ENCODE results near the gene LRBA.
"Not testable (repeated sequence)": the region's sequence is repeated elsewhere in the genome, so short reads cannot be mapped to it uniquely, and the experiment has no call there.

The LRBA gene

GRCh38 chr4:150974252-150974640 lies 40.8 kb downstream of the LRBA start:
- no peak for DNase-seq (ENCODE audit: low spot score)

- DNase-seq (ENCODE audit: low spot score) = peak; percentile 11
Measured at GRCh38 chr4:150973626-150974251, 41.3 kb downstream of the LRBA start.

- DNase-seq (ENCODE audit: low spot score) = no peak
Measured at GRCh38 chr4:150972592-150972991, 42.5 kb downstream of the LRBA start.

GRCh38 chr4:150971901-150972300 lies 43.2 kb downstream of the LRBA start:
- no peak for DNase-seq (ENCODE audit: low spot score)

- DNase-seq (ENCODE audit: low spot score) = no peak
Measured at GRCh38 chr4:150970685-150971151, 44.4 kb downstream of the LRBA start.

GRCh38 chr4:150964754-150965153 lies 50.3 kb downstream of the LRBA start:
- DNase-seq (ENCODE audit: low spot score) = no peak

GRCh38 chr4:150963602-150964345 lies 51.3 kb downstream of the LRBA start:
- not testable (repeated sequence) for DNase-seq (ENCODE audit: low spot score)

- DNase-seq (ENCODE audit: low spot score) = no peak
Measured at GRCh38 chr4:150962245-150962644, 52.8 kb downstream of the LRBA start.

GRCh38 chr4:150961566-150961965 lies 53.5 kb downstream of the LRBA start:
- DNase-seq (ENCODE audit: low spot score) = no peak

- DNase-seq (ENCODE audit: low spot score) = peak; percentile 25
Measured at GRCh38 chr4:150960818-150961217, 54.3 kb downstream of the LRBA start.

GRCh38 chr4:150960079-150960478 lies 55.0 kb downstream of the LRBA start:
- DNase-seq (ENCODE audit: low spot score) = peak; percentile 50

- DNase-seq (ENCODE audit: low spot score) = not testable (repeated sequence)
Measured at GRCh38 chr4:150957981-150958380, 57.1 kb downstream of the LRBA start.

GRCh38 chr4:150957095-150957494 lies 58.0 kb downstream of the LRBA start:
- not testable (repeated sequence) for DNase-seq (ENCODE audit: low spot score)

GRCh38 chr4:150953916-150954315 lies 61.2 kb downstream of the LRBA start:
- DNase-seq (ENCODE audit: low spot score) = not testable (repeated sequence)

- no peak for DNase-seq (ENCODE audit: low spot score)
Measured at GRCh38 chr4:150952167-150952845, 62.8 kb downstream of the LRBA start.

GRCh38 chr4:150950657-150951288 lies 64.3 kb downstream of the LRBA start:
- no peak for DNase-seq (ENCODE audit: low spot score)

- DNase-seq (ENCODE audit: low spot score) = no peak
Measured at GRCh38 chr4:150949943-150950342, 65.1 kb downstream of the LRBA start.

- no peak for DNase-seq (ENCODE audit: low spot score)
Measured at GRCh38 chr4:150949342-150949741, 65.7 kb downstream of the LRBA start.

- no peak for DNase-seq (ENCODE audit: low spot score)
Measured at GRCh38 chr4:150948710-150949109, 66.4 kb downstream of the LRBA start.

- no peak for DNase-seq (ENCODE audit: low spot score)
Measured at GRCh38 chr4:150948074-150948473, 67.0 kb downstream of the LRBA start.

- DNase-seq (ENCODE audit: low spot score) = no peak
Measured at GRCh38 chr4:150944660-150945059, 70.4 kb downstream of the LRBA start.

GRCh38 chr4:150943818-150944217 lies 71.3 kb downstream of the LRBA start:
- DNase-seq (ENCODE audit: low spot score) = no peak

GRCh38 chr4:150943126-150943525 lies 72.0 kb downstream of the LRBA start:
- DNase-seq (ENCODE audit: low spot score) = no peak

All from AG08395 (cell line).